Subcutaneous adipose tissue (tissue), 4 donors: Measurements from ENCODE around the gene PCDH9. TPM values are rescaled to one million over a fixed set of nuclear protein-coding genes. Genes with fewer than 3 reads are reported as not detected.

Experiments
- CTCF ChIP-seq: fragments of 450-650 bp; IDR thresholded peaks from one replicate; pipeline ENCODE4 v1.5.1; 2016; ENCODE audit warnings: low read depth, mild to moderate bottlenecking, control low read depth, antibody characterized with exemption, moderate library complexity
- total RNA-seq, 4 donors: library from RNA; depleted of rRNA; stranded (reverse); fragments of >200 nt; gene quantifications; one replicate each; pipeline ENCODE4 v1.1.0, GENCODE V29; 2016

Gene PCDH9
- total RNA-seq: 10 to 100 TPM in 3 of 4 donors, 1 to 10 TPM in 1; 9.0 to 28.4 (median 12.0) TPM

GRCh38 chr13:67229481-67230403 is at the start of gene PCDH9:
PCDH9 (minus strand) TSS chr13:67230336; CDS start chr13:67228440, 1,896 bp downstream.
- no peak for TF ChIP-seq CTCF

GRCh38 chr13:67278235-67278634 is 48.1 kb upstream of the PCDH9 start:
- TF ChIP-seq CTCF: no peak

- TF ChIP-seq CTCF: no peak
Observed at GRCh38 chr13:67277581-67277980, 47.4 kb upstream of the PCDH9 start.

- TF ChIP-seq CTCF: no peak
Observed at GRCh38 chr13:67275351-67275960, 45.3 kb upstream of the PCDH9 start.

GRCh38 chr13:67273001-67273400 is 42.9 kb upstream of the PCDH9 start:
- no peak for TF ChIP-seq CTCF

GRCh38 chr13:67267136-67267535 is 37.0 kb upstream of the PCDH9 start:
- no peak for TF ChIP-seq CTCF

GRCh38 chr13:67259208-67259607 is 29.1 kb upstream of the PCDH9 start:
- TF ChIP-seq CTCF: no peak
